Liver (tissue), 9 donors: ENCODE measurements around the gene SCAF1. TPM values are rescaled to one million over a fixed set of nuclear protein-coding genes. Genes with fewer than 3 reads are reported as not detected.

ENCODE experiments used
- DNase-seq: peaks from one replicate; pipeline ENCODE4 v3.0.0-alpha.2; 2017; ENCODE audit warnings: low spot score
- H3K27ac ChIP-seq, 2 donors: one replicate each; pipeline ENCODE4 v1.7.0; 2013; ENCODE audit warnings: inconsistent platforms in 2 of 2, low read length in 2 of 2, control low read depth in 1 of 2, low read depth in 1 of 2, mild to moderate bottlenecking in 1 of 2
- H3K27me3 ChIP-seq, 4 donors: one replicate each; pipeline versions ENCODE4 v1.6.1 to v1.7.0; 2013; ENCODE audit warnings: low read length in 3 of 4, inconsistent platforms in 1 of 4, mild to moderate bottlenecking in 1 of 4, moderate library complexity in 1 of 4; ENCODE audit not compliant: control insufficient read depth in 4 of 4, insufficient read depth in 4 of 4
- H3K36me3 ChIP-seq, 4 donors: one replicate each; pipeline versions ENCODE4 v1.6.1 to v1.7.0; 2013; ENCODE audit warnings: low read length in 3 of 4, mild to moderate bottlenecking in 3 of 4, low read depth in 1 of 4, moderate library complexity in 1 of 4; ENCODE audit not compliant: control insufficient read depth in 4 of 4, insufficient read depth in 3 of 4
- H3K4me1 ChIP-seq, 4 donors: one replicate each; pipeline versions ENCODE4 v1.6.1 to v1.7.0; 2013; ENCODE audit warnings: low read length in 3 of 4, mild to moderate bottlenecking in 3 of 4, moderate library complexity in 1 of 4; ENCODE audit not compliant: control insufficient read depth in 4 of 4, insufficient read depth in 4 of 4
- H3K4me3 ChIP-seq, 3 donors: one replicate each; pipeline versions ENCODE4 v1.6.1 to v1.7.0; 2013; ENCODE audit warnings: low read length in 3 of 3, control low read depth in 1 of 3, low read depth in 1 of 3, mild to moderate bottlenecking in 1 of 3
- H3K9ac ChIP-seq, 2 donors: one replicate each; pipeline ENCODE4 v1.7.0; 2013; ENCODE audit warnings: low read length in 2 of 2, mild to moderate bottlenecking in 2 of 2, moderate library complexity in 2 of 2, control low read depth in 1 of 2, low read depth in 1 of 2
- H3K9me3 ChIP-seq, 4 donors: one replicate each; pipeline versions ENCODE4 v1.6.1 to v1.7.0; 2013; ENCODE audit warnings: low read length in 3 of 4; ENCODE audit not compliant: control insufficient read depth in 4 of 4
- ATF3 ChIP-seq: IDR thresholded peaks from 2 replicates; pipeline ENCODE4 v1.6.1; 2016; ENCODE audit warnings: antibody characterized with exemption
- CTCF ChIP-seq: fragments of 150-350 bp; IDR thresholded peaks from 2 replicates; pipeline ENCODE4 v1.5.1; 2017; ENCODE audit warnings: improper control_type of control experiment, low read depth, low read length; ENCODE audit not compliant: missing input control
- EGR1 ChIP-seq, 2 donors: IDR thresholded peaks; 2 replicates each; pipeline ENCODE4 v1.6.1; 2016 to 2018; ENCODE audit warnings: antibody characterized with exemption in 2 of 2, low read depth in 2 of 2
- FOXA1 ChIP-seq: IDR thresholded peaks from 2 replicates; pipeline ENCODE4 v1.6.1; 2016; ENCODE audit warnings: antibody characterized with exemption
- FOXA2 ChIP-seq: IDR thresholded peaks from 2 replicates; pipeline ENCODE4 v1.6.1; 2016; ENCODE audit warnings: antibody characterized with exemption
- GABPA ChIP-seq, 2 donors: IDR thresholded peaks in 1 of 2; conservative IDR thresholded peaks in 1 of 2; 2 replicates each; pipeline ENCODE4 v1.6.1; 2016; ENCODE audit warnings: antibody characterized with exemption in 2 of 2, mild to moderate bottlenecking in 1 of 2, moderate library complexity in 1 of 2
- HNF4A ChIP-seq, 2 donors: conservative IDR thresholded peaks; 2 replicates each; pipeline ENCODE4 v1.6.1; 2016; ENCODE audit warnings: antibody characterized with exemption in 2 of 2, mild to moderate bottlenecking in 2 of 2
- HNF4G ChIP-seq: IDR thresholded peaks from 2 replicates; pipeline ENCODE4 v1.6.1; 2016; ENCODE audit warnings: antibody characterized with exemption
- JUND ChIP-seq, 2 donors: IDR thresholded peaks; 2 replicates each; pipeline ENCODE4 v1.6.1; 2016; ENCODE audit warnings: antibody characterized with exemption in 2 of 2
- RAD21 ChIP-seq, 2 donors: IDR thresholded peaks; 2 replicates each; pipeline ENCODE4 v1.6.1; 2016; ENCODE audit warnings: antibody characterized with exemption in 2 of 2, mild to moderate bottlenecking in 2 of 2
- REST ChIP-seq: IDR thresholded peaks from 2 replicates; pipeline ENCODE4 v1.6.1; 2016; ENCODE audit warnings: antibody characterized with exemption, mild to moderate bottlenecking
- RXRA ChIP-seq, 2 donors: IDR thresholded peaks; 2 replicates each; pipeline ENCODE4 v1.6.1; 2017 to 2018; ENCODE audit warnings: antibody characterized with exemption in 2 of 2, mild to moderate bottlenecking in 1 of 2
- SP1 ChIP-seq: IDR thresholded peaks from 2 replicates; pipeline ENCODE4 v1.6.1; 2018; ENCODE audit warnings: antibody characterized with exemption, mild to moderate bottlenecking
- TAF1 ChIP-seq: conservative IDR thresholded peaks from 2 replicates; pipeline ENCODE4 v1.6.1; 2016; ENCODE audit warnings: antibody characterized with exemption, mild to moderate bottlenecking
- WGBS: extraction: QIAGEN DNeasy Blood & Tissue Kit; methylation state at CpG from one replicate; pipeline ENCODE4 v1.1.7; 2013; 5-methylcytosine and 5-hydroxymethylcytosine counted together
- polyA plus RNA-seq, 2 donors: library from polyadenylated mRNA; stranded (reverse) in 1 of 2; unstranded in 1 of 2; fragments of 200-250 nt in 1 of 2; fragments of >200 nt in 1 of 2; fragmentation: Nextera tagmentation in 1 of 2; extraction: Ambion mirVana in 1 of 2; gene quantifications; one replicate each; pipeline versions ENCODE4 v1.2.1 to v1.2.3, GENCODE V29; 2013 to 2015
- total RNA-seq, 2 donors: library from RNA; depleted of rRNA; stranded (reverse); fragments of >200 nt; gene quantifications; one replicate each; pipeline ENCODE4 v1.2.3, GENCODE V29; 2014
- donor health status: healthy.
- donor health status: healthy.
- donor health status: healthy.
- donor health status: healthy.
- donor health status: healthy.

The SCAF1 gene
- total and polyA plus RNA-seq, 4 donors: 4.6 to 17.6 (median 9.9) TPM

GRCh38 chr19:49637821-49638738 is 3.9 kb upstream of the SCAF1 start:
- Histone ChIP-seq H3K36me3 (no peaks in the 10 kb centered on the region), H3K27ac (peak overlapping the region; percentile 29 to 31), H3K27me3 (no peaks in the 10 kb centered on the region), H3K9ac (no peak overlapping the region), H3K9me3 (no peaks in the 10 kb centered on the region), H3K4me1 (peaks cover 4 to 18% (median 11%) of the 10 kb centered on the region in 4 donors), H3K4me3 (no peak overlapping the region)
- WGBS: 33% methylated on average over 19 of the region's 19 CpGs
- DNase-seq: no peak
- TF ChIP-seq HNF4G (no peak), CTCF (no peak), FOXA1 (no peak), TAF1 (no peak), REST (no peak), GABPA (IDR thresholded peaks at IDR 0.05 in 1 of 2, conservative IDR thresholded peaks at IDR 0.05 in 1 of 2) (no peak), FOXA2 (no peak), HNF4A (conservative IDR thresholded peaks at IDR 0.05) (no peak), EGR1 (IDR thresholded peaks at IDR 0.05; ENCODE audit: low read depth in 2 of 2) (no peak), ATF3 (no peak), JUND (IDR thresholded peaks at IDR 0.05) (no peak), RXRA (IDR thresholded peaks at IDR 0.05) (no peak), RAD21 (IDR thresholded peaks at IDR 0.05) (no peak)

- Histone ChIP-seq H3K9me3 (no peaks in the 10 kb centered on the region), H3K36me3 (no peaks in the 10 kb centered on the region), H3K4me3 (peak overlapping the region in 2 of 3 donors; percentile 36 to 52), H3K9ac (peak overlapping the region; percentile 36 to 65), H3K4me1 (peaks cover 4 to 30% (median 17%) of the 10 kb centered on the region in 4 donors), H3K27me3 (no peaks in the 10 kb centered on the region), H3K27ac (peak overlapping the region; percentile 77 to 93)
- WGBS: 11% methylated on average over 31 of the region's 31 CpGs
- no peak for TF ChIP-seq GABPA (IDR thresholded peaks at IDR 0.05 in 1 of 2, conservative IDR thresholded peaks at IDR 0.05 in 1 of 2)
- no peak for TF ChIP-seq JUND (IDR thresholded peaks at IDR 0.05)
- no peak for TF ChIP-seq REST
- no peak for TF ChIP-seq HNF4A (conservative IDR thresholded peaks at IDR 0.05)
- no peak for TF ChIP-seq CTCF
- TF ChIP-seq SP1: no peak
- no peak for TF ChIP-seq EGR1 (IDR thresholded peaks at IDR 0.05; ENCODE audit: low read depth in 2 of 2)
- no peak for DNase-seq
Measured at GRCh38 chr19:49639401-49640112, 2.5 kb upstream of the SCAF1 start.
